ENCODE measurements around the gene ARPC1B. TPM values are rescaled to one million over a fixed set of nuclear protein-coding genes. Genes with fewer than 3 reads are reported as not detected.
"Not testable (repeated sequence)": the region's sequence is repeated elsewhere in the genome, so short reads cannot be mapped to it uniquely, and the experiment has no call there.

The ARPC1B gene
- total and polyA plus RNA-seq, 3 donors from 2014 or later: 50.5 to 64.9 (median 64.6) TPM

GRCh38 chr7:99375070-99375807, 709 bp downstream of the ARPC1B start:
- H3K4me1 ChIP-seq: peaks cover 20% of the 10 kb centered on the region
- intact Hi-C loops (cut with DNase I; ENCODE audit: low total_unique reads): no loop called here
- peak; percentile 79 for DNase-seq
- H3K4me3 ChIP-seq: peak overlapping the region; percentile 77 to 87
- no peaks in the 10 kb centered on the region for H3K9me3 ChIP-seq
- H3K27ac ChIP-seq: peak overlapping the region; percentile 61 to 81
- H3K36me3 ChIP-seq (ENCODE audit: low read depth, missing control alignments): no peaks in the 10 kb centered on the region
- TF ChIP-seq POLR2A (IDR thresholded peaks at IDR 0.05) (no peak), CTCF (IDR thresholded peaks at IDR 0.05) (no peak)
- no peaks in the 10 kb centered on the region for H3K27me3 ChIP-seq
- WGBS, 2 donors: 7 to 11% methylated on average over 21 to 26 of the region's 58 CpGs

- WGBS, 2 donors: 34 to 45% methylated on average over 7 of the region's 7 CpGs
Observed at GRCh38 chr7:99379043-99379577, 4.6 kb downstream of the ARPC1B start.

GRCh38 chr7:99379693-99380031, 5.1 kb downstream of the ARPC1B start:
- DNase-seq; H3K4me3 ChIP-seq; intact Hi-C loops (cut with DNase I; ENCODE audit: low total_unique reads); H3K36me3 ChIP-seq (ENCODE audit: low read depth, missing control alignments); H3K27me3 ChIP-seq; H3K9me3 ChIP-seq: not testable (repeated sequence)
- WGBS, 2 donors: 54 to 80% methylated on average over 7 of the region's 7 CpGs
- H3K27ac ChIP-seq: peak overlapping the region; percentile 14 to 86
- H3K4me1 ChIP-seq: peaks cover 21% of the 10 kb centered on the region

More at GRCh38 chr7:99379043-99379577, 4.6 kb downstream of the ARPC1B start:
- intact Hi-C loops (cut with DNase I; ENCODE audit: low total_unique reads): no loop called here
- Histone ChIP-seq H3K27me3 (no peaks in the 10 kb centered on the region), H3K9me3 (no peaks in the 10 kb centered on the region), H3K36me3 (ENCODE audit: low read depth, missing control alignments) (no peaks in the 10 kb centered on the region), H3K27ac (peak overlapping the region; percentile 14 to 86), H3K4me1 (peaks cover 21% of the 10 kb centered on the region), H3K4me3 (no peak overlapping the region)
- no peak for TF ChIP-seq CTCF (IDR thresholded peaks at IDR 0.05)
- TF ChIP-seq POLR2A (IDR thresholded peaks at IDR 0.05): no peak
- peak; percentile 75 for DNase-seq

- WGBS, 2 donors: 48 to 51% methylated on average over 11 to 12 of the region's 12 CpGs
Observed at GRCh38 chr7:99380032-99380822, 5.7 kb downstream of the ARPC1B start.

More at GRCh38 chr7:99380032-99380822, 5.7 kb downstream of the ARPC1B start:
- TF ChIP-seq CTCF (IDR thresholded peaks at IDR 0.05): no peak
- no peak for TF ChIP-seq POLR2A (IDR thresholded peaks at IDR 0.05)
- no peak overlapping the region for H3K4me3 ChIP-seq
- DNase-seq: peak; percentile 48
- no peaks in the 10 kb centered on the region for H3K36me3 ChIP-seq (ENCODE audit: low read depth, missing control alignments)
- intact Hi-C loops (cut with DNase I; ENCODE audit: low total_unique reads): no loop called here
- H3K27ac ChIP-seq: peak overlapping the region; percentile 14 to 86
- no peaks in the 10 kb centered on the region for H3K27me3 ChIP-seq
- H3K9me3 ChIP-seq: no peaks in the 10 kb centered on the region
- H3K4me1 ChIP-seq: peaks cover 21% of the 10 kb centered on the region
